LNCAP (cell line): ENCODE measurements around the gene PPP1R3D.

Experiments used
- CTCF ChIP-seq: fragments of 450-650 bp; IDR thresholded peaks from 2 replicates; pipeline ENCODE4 v1.5.1; 2017; ENCODE audit warnings: mild to moderate bottlenecking

The PPP1R3D gene

GRCh38 chr20:59977086-59977485 is 37.0 kb upstream of the PPP1R3D start:
- TF ChIP-seq CTCF, result no peak

GRCh38 chr20:59976156-59976782 is 36.2 kb upstream of the PPP1R3D start:
- no peak for TF ChIP-seq CTCF

DNA sequence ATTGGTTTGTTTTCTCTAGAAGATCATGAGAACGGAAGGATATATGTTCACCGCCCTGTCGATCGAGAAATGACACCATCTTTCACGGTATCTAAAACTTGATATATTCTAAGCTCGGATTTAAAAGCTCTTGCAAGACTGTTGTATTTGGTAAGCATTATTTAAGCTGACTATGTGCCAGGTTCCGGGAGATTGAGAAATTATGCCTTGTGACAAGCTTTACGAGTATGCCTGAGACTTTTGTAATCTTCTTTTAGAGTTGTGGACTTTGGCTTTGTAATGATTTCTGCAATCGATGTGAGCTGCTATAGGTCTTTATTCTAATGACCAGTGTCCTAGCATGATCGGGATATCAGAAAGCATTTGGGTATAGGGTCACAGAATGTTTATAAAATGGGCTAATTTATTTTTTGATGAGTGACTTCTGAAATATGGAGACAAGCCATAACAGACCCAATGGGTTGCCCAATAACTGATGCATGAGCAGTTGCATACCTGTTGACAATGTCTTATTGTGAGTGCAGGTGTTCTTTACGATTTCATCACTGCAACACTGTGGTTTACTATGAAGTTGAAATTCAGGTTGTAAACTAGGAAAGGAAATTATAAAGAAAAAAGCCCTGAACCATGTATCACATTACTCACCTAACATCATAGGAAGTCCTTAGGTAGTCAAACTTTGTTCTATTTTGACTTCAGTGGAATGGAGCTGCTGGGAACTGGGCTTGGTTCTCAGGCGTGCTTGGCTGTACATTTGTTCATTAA is 32.1 kb upstream of the PPP1R3D start:
- TF ChIP-seq CTCF, result no peak

DNA sequence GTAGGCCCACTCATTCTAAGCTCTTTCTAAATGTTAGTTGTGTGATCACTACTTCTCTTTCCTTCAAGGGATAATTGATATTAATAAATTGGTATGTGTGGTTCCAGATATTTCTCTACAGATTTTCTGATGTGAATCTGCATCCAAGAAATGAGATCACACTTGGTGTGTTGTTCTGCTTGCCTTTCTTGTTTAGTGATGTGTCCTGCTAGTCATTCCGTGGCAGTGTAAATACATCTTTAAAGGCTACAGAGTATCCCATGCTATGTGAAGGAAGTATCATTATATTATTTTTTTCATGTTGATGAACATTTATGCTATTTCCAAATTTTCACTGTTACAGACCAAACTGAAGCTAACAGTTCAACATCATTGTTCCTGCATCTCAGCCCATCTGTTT is 31.3 kb upstream of the PPP1R3D start:
- no peak for TF ChIP-seq CTCF

DNA sequence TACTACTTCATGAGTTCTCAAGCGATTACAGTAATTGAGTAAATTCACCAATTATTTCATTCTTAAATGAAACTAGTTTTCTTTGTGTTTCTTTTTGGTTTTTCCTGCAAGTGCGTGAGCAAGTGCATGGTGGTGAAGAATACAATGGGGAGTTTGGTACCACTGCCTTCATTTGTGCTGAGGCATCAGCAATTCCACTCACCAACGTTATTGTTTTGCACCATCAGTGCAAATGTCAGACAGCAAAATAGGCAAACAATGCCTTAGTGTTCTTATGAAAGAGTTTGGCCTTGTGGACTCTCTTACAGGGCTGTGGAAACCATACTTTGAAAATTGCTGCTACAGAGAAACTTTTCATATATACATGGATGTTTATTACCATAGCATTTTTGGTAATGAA is 26.3 kb upstream of the PPP1R3D start:
- TF ChIP-seq CTCF, result no peak

DNA sequence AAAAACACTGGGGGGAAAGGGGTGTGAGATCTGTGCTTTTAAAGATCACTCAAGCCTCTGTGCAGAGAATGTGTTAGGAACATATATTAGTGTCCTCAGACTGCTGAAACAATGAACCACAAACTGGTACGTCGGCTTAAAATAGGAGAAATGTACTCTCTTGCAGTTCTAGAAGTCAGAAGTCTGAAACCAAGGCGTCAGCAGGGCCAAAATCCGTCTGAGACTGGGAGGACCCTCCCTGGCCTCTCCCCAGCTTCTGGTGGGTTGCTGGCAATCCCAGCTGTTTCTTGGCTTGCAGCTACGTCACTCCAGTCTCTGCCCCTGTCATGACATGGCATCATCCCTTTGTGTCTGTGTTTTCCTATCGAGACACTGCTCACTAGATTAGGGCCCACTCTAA is 22.1 kb upstream of the PPP1R3D start:
- TF ChIP-seq CTCF, result no peak

GRCh38 chr20:59961423-59961822 is 21.3 kb upstream of the PPP1R3D start:
- TF ChIP-seq CTCF, result no peak
